C4-2B (cell line): ENCODE results near the gene SLC35G4.
"Not testable (repeated sequence)": the region's sequence is repeated elsewhere in the genome, so short reads cannot be mapped to it uniquely, and the experiment has no call there.

ENCODE experiments used
- ZFX ChIP-seq: fragments of 450-650 bp; IDR thresholded peaks from 2 replicates; pipeline ENCODE4 v1.6.1; 2017
- TF ChIP-seq, protein P1 (sequence below): fragments of 450-650 bp; conservative IDR thresholded peaks from 2 replicates; pipeline ENCODE4 v1.5.1; 2017; ENCODE audit warnings: mild to moderate bottlenecking

DNA sequence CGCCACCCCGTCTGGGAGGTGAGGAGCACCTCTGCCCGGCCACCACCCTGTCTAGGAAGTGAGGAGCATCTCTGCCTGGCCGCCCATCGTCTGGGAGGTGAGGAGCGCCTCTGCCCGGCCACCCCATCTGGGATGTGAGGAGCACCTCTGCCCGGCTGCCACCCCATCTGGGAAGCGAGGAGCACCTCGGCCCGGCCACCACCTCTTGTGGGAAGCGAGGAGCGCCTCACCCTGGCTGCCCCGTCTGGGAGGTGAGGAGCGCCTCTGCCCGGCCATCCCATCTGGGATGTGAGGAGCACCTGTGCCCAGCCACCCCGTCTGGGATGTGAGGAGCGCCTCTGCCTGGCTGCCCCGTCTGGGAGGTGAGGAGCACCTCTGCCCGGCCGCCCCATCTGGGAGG lies 4.6 kb downstream of the SLC35G4 start:
- TF ChIP-seq, protein P1, sequence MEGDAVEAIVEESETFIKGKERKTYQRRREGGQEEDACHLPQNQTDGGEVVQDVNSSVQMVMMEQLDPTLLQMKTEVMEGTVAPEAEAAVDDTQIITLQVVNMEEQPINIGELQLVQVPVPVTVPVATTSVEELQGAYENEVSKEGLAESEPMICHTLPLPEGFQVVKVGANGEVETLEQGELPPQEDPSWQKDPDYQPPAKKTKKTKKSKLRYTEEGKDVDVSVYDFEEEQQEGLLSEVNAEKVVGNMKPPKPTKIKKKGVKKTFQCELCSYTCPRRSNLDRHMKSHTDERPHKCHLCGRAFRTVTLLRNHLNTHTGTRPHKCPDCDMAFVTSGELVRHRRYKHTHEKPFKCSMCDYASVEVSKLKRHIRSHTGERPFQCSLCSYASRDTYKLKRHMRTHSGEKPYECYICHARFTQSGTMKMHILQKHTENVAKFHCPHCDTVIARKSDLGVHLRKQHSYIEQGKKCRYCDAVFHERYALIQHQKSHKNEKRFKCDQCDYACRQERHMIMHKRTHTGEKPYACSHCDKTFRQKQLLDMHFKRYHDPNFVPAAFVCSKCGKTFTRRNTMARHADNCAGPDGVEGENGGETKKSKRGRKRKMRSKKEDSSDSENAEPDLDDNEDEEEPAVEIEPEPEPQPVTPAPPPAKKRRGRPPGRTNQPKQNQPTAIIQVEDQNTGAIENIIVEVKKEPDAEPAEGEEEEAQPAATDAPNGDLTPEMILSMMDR = not testable (repeated sequence)
- not testable (repeated sequence) for TF ChIP-seq ZFX
